ENCODE data around the gene PEAK1. TPM values are rescaled to one million over a fixed set of nuclear protein-coding genes. Genes with fewer than 3 reads are reported as not detected.

The PEAK1 gene
- total and polyA plus RNA-seq, 2 experiments from 2014 or later: 7.8 to 34.1 TPM

- Mint-ChIP-seq H3K4me1 (peaks cover 3% of the 10 kb centered on the region; the same call in 1 of the 3 replicates), H3K36me3 (ENCODE audit: low read depth) (no peaks in the 10 kb centered on the region), H3K9me3 (no peaks in the 10 kb centered on the region), H3K27me3 (ENCODE audit: insufficient read depth, low read depth, poor library complexity) (peaks cover 2% of the 10 kb centered on the region), H3K27ac (no peak overlapping the region), H3K4me3 (no peak overlapping the region)
- no peaks in the 10 kb centered on the region for H3K79me2 ChIP-seq (replicated peaks; ENCODE audit: insufficient read depth)
- H3K9me2 ChIP-seq (ENCODE audit: insufficient read depth): no peaks in the 10 kb centered on the region
- ATAC-seq (peak; percentile 76), DNase-seq (ENCODE audit: low spot score) (peak; percentile 27)
- H3K4me1 ChIP-seq (ENCODE audit: insufficient read depth): no peaks in the 10 kb centered on the region
- H3K4me2 ChIP-seq: no peak overlapping the region
- H2AFZ ChIP-seq: no peak overlapping the region
- no peak overlapping the region for H3K4me3 ChIP-seq
- no peak for TF ChIP-seq ZNF331 (CRISPR knock-in tag; IDR thresholded peaks at IDR 0.05; ENCODE audit: low read depth)
- no peaks in the 10 kb centered on the region for H4K20me1 ChIP-seq (replicated peaks; ENCODE audit: insufficient read depth)
- no peaks in the 10 kb centered on the region for H3F3A ChIP-seq (replicated peaks; ENCODE audit: low read depth)
- no peak overlapping the region; the same call in 1 of the 2 replicates for H3K27ac ChIP-seq (ENCODE audit: low read depth)
- H3K27me3 ChIP-seq (ENCODE audit: insufficient read depth): no peaks in the 10 kb centered on the region
- no peaks in the 10 kb centered on the region for H3K36me3 ChIP-seq (ENCODE audit: insufficient read depth)
Observed at GRCh38 chr15:77192451-77192850, 227.5 kb downstream of the PEAK1 start.

- no peaks in the 10 kb centered on the region for H4K20me1 ChIP-seq (replicated peaks; ENCODE audit: insufficient read depth)
- no peaks in the 10 kb centered on the region for H3K79me2 ChIP-seq (replicated peaks; ENCODE audit: insufficient read depth)
- peaks cover 2% of the 10 kb centered on the region for H3K27me3 Mint-ChIP-seq (ENCODE audit: insufficient read depth, low read depth, poor library complexity)
- no peaks in the 10 kb centered on the region for H3K9me3 Mint-ChIP-seq
- H3K4me2 ChIP-seq: no peak overlapping the region
- no peak overlapping the region for H3K27ac ChIP-seq (ENCODE audit: low read depth)
- H3K4me3 Mint-ChIP-seq: no peak overlapping the region
- H3K9me2 ChIP-seq (ENCODE audit: insufficient read depth): no peaks in the 10 kb centered on the region
- DNase-seq (ENCODE audit: low spot score) (no peak), ATAC-seq (no peak)
- H3F3A ChIP-seq (replicated peaks; ENCODE audit: low read depth): no peaks in the 10 kb centered on the region
- no peaks in the 10 kb centered on the region for H3K36me3 Mint-ChIP-seq (ENCODE audit: low read depth)
- no peaks in the 10 kb centered on the region for H3K36me3 ChIP-seq (ENCODE audit: insufficient read depth)
- H3K4me3 ChIP-seq: no peak overlapping the region
- no peaks in the 10 kb centered on the region for H3K4me1 ChIP-seq (ENCODE audit: insufficient read depth)
- H3K27me3 ChIP-seq (ENCODE audit: insufficient read depth): no peaks in the 10 kb centered on the region
- no peak overlapping the region for H3K27ac Mint-ChIP-seq
- H3K4me1 Mint-ChIP-seq: peaks cover 3% of the 10 kb centered on the region; the same call in 1 of the 3 replicates
- no peak overlapping the region for H2AFZ ChIP-seq
- TF ChIP-seq ZNF462 (CRISPR knock-in tag; IDR thresholded peaks at IDR 0.05) (no peak), EZH2 (IDR thresholded peaks at IDR 0.05; ENCODE audit: low read depth, unreplicated experiment) (no peak), JUNB (IDR thresholded peaks at IDR 0.05; ENCODE audit: unreplicated experiment) (no peak), REST (IDR thresholded peaks at IDR 0.05; ENCODE audit: unreplicated experiment) (no peak), CREB1 (CRISPR knock-in tag; IDR thresholded peaks at IDR 0.05; ENCODE audit: low read depth) (no peak), EZH2phosphoT487 (IDR thresholded peaks at IDR 0.05; ENCODE audit: unreplicated experiment) (no peak), POLR2AphosphoS5 (IDR thresholded peaks at IDR 0.05; ENCODE audit: low read depth) (no peak), ZNF331 (CRISPR knock-in tag; IDR thresholded peaks at IDR 0.05; ENCODE audit: low read depth) (no peak), ZNF114 (CRISPR knock-in tag; IDR thresholded peaks at IDR 0.05) (no peak), CTCF (conservative IDR thresholded peaks at IDR 0.05; ENCODE audit: low read depth in 2 of 2) (no peak)
Observed at GRCh38 chr15:77191230-77191834, 228.6 kb downstream of the PEAK1 start.
